ENCODE data around the gene TDRD7. TPM values are rescaled to one million over a fixed set of nuclear protein-coding genes. Genes with fewer than 3 reads are reported as not detected.

Gene TDRD7
- total and polyA plus RNA-seq, 2 of the 13 experiments (the other 11 are each of a cell fraction or from before 2014, with no cell fraction given): 9.8 to 15.5 TPM

- TF ChIP-seq TAF1 (CRISPR knock-in tag; IDR thresholded peaks at IDR 0.05) (no peak), LCORL (IDR thresholded peaks at IDR 0.05) (no peak), LCORL (CRISPR knock-in tag; IDR thresholded peaks at IDR 0.05) (no peak), ZNF605 (CRISPR knock-in tag; IDR thresholded peaks at IDR 0.05) (no peak), ZNF232 (CRISPR knock-in tag; IDR thresholded peaks at IDR 0.05; ENCODE audit: borderline replicate concordance) (no peak), ZBTB46 (CRISPR knock-in tag; IDR thresholded peaks at IDR 0.05; ENCODE audit: borderline replicate concordance) (no peak), ATF4 (CRISPR knock-in tag; IDR thresholded peaks at IDR 0.05) (no peak), DNMT1 (CRISPR knock-in tag; IDR thresholded peaks at IDR 0.05) (no peak; the same call in 1 of the 2 replicates), ZNF510 (CRISPR knock-in tag; IDR thresholded peaks at IDR 0.05; ENCODE audit: low read depth) (no peak), NR1H2 (CRISPR knock-in tag; IDR thresholded peaks at IDR 0.05; ENCODE audit: borderline replicate concordance, low read depth) (no peak), KDM3A (CRISPR knock-in tag; IDR thresholded peaks at IDR 0.05; ENCODE audit: low read depth) (no peak), ZNF143 (CRISPR knock-in tag; IDR thresholded peaks at IDR 0.05) (no peak), ZSCAN30 (CRISPR knock-in tag; IDR thresholded peaks at IDR 0.05) (no peak), SKI (IDR thresholded peaks at IDR 0.05; ENCODE audit: partially characterized antibody) (no peak), KDM6A (CRISPR knock-in tag; IDR thresholded peaks at IDR 0.05; ENCODE audit: low read depth) (no peak), ZNF615 (CRISPR knock-in tag; IDR thresholded peaks at IDR 0.05; ENCODE audit: borderline replicate concordance) (no peak)
- TF ChIP-seq, protein P1, sequence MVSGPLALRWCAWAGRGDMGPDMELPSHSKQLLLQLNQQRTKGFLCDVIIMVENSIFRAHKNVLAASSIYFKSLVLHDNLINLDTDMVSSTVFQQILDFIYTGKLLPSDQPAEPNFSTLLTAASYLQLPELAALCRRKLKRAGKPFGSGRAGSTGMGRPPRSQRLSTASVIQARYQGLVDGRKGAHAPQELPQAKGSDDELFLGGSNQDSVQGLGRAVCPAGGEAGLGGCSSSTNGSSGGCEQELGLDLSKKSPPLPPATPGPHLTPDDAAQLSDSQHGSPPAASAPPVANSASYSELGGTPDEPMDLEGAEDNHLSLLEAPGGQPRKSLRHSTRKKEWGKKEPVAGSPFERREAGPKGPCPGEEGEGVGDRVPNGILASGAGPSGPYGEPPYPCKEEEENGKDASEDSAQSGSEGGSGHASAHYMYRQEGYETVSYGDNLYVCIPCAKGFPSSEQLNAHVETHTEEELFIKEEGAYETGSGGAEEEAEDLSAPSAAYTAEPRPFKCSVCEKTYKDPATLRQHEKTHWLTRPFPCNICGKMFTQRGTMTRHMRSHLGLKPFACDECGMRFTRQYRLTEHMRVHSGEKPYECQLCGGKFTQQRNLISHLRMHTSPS (CRISPR knock-in tag; IDR thresholded peaks at IDR 0.05; ENCODE audit: low read depth): peak; percentile 73
- TF ChIP-seq, protein P2, sequence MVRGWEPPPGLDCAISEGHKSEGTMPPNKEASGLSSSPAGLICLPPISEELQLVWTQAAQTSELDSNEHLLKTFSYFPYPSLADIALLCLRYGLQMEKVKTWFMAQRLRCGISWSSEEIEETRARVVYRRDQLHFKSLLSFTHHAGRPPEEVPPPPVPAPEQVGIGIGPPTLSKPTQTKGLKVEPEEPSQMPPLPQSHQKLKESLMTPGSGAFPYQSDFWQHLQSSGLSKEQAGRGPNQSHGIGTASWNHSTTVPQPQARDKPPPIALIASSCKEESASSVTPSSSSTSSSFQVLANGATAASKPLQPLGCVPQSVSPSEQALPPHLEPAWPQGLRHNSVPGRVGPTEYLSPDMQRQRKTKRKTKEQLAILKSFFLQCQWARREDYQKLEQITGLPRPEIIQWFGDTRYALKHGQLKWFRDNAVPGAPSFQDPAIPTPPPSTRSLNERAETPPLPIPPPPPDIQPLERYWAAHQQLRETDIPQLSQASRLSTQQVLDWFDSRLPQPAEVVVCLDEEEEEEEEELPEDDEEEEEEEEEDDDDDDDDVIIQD (CRISPR knock-in tag; IDR thresholded peaks at IDR 0.05; ENCODE audit: low read depth): no peak
- TF ChIP-seq, protein P3, sequence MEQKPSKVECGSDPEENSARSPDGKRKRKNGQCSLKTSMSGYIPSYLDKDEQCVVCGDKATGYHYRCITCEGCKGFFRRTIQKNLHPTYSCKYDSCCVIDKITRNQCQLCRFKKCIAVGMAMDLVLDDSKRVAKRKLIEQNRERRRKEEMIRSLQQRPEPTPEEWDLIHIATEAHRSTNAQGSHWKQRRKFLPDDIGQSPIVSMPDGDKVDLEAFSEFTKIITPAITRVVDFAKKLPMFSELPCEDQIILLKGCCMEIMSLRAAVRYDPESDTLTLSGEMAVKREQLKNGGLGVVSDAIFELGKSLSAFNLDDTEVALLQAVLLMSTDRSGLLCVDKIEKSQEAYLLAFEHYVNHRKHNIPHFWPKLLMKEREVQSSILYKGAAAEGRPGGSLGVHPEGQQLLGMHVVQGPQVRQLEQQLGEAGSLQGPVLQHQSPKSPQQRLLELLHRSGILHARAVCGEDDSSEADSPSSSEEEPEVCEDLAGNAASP (CRISPR knock-in tag; IDR thresholded peaks at IDR 0.05; ENCODE audit: borderline replicate concordance): no peak; the same call in 1 of the 2 replicates
Measured at GRCh38 chr9:97398999-97399758, 12.7 kb upstream of the TDRD7 start (continued).

Measured in HepG2 (cell line).